ENCODE results near the gene OPTN. TPM values are rescaled to one million over a fixed set of nuclear protein-coding genes. Genes with fewer than 3 reads are reported as not detected.

OPTN gene
- polyA plus RNA-seq, 3 donors: 1.4 to 3.7 (median 2.6) TPM

- Mint-ChIP-seq H3K27ac (peak overlapping the region in 1 of 7 donors; percentile 23), H3K9me3 (peaks cover 0 to 15% (median 2%) of the 10 kb centered on the region in 7 donors), H3K27me3 (ENCODE audit: low read depth in 3 of 3) (peaks cover 37 to 63% (median 48%) of the 10 kb centered on the region in 3 donors), H3K4me1 (peaks cover 32% of the 10 kb centered on the region), H3K36me3 (peaks cover 0 to 8% of the 10 kb centered on the region in 2 donors), H3K4me3 (peak overlapping the region in 1 of 2 donors; percentile 73)
- TF ChIP-seq CTCF (IDR thresholded peaks at IDR 0.05): no peak
- intact Hi-C loops (cut with micrococcal nuclease): no loop called here
- 93% methylated on average over 9 of the region's 12 CpGs for WGBS (ENCODE audit: insufficient coverage)
- Histone ChIP-seq H4K20me1 (ENCODE audit: insufficient read depth, low read length) (no peaks in the 10 kb centered on the region), H3K36me3 (replicated peaks in 1 of 2; ENCODE audit: control insufficient read depth in 1 of 2, insufficient read depth in 2 of 2, low read length in 2 of 2) (no peaks in the 10 kb centered on the region), H3K9me3 (replicated peaks in 1 of 2; ENCODE audit: control insufficient read depth in 1 of 2, insufficient read depth in 1 of 2, low read length in 2 of 2) (peaks cover 0 to 4% of the 10 kb centered on the region in 2 donors), H3K79me2 (ENCODE audit: insufficient read depth, low read length) (no peaks in the 10 kb centered on the region), H3K9ac (ENCODE audit: insufficient read depth, low read length, poor library complexity, severe bottlenecking) (no peak overlapping the region), H3K4me1 (ENCODE audit: control insufficient read depth in 1 of 2, insufficient read depth in 2 of 2, low read length in 2 of 2) (peaks cover 17% of the 10 kb centered on the region in 2 donors), H2AFZ (ENCODE audit: insufficient read depth, low read depth, low read length, poor library complexity, severe bottlenecking) (no peak overlapping the region), H3K4me2 (replicated peaks; ENCODE audit: extremely low read depth, low read length, poor library complexity, severe bottlenecking) (no peak overlapping the region), H3K4me3 (replicated peaks in 1 of 3; ENCODE audit: low read depth in 2 of 3, low read length in 3 of 3) (no peak overlapping the region), H3K27ac (ENCODE audit: low read depth in 1 of 2, low read length in 2 of 2) (no peak overlapping the region), H3K27me3 (ENCODE audit: control insufficient read depth in 2 of 2, insufficient read depth in 2 of 2, low read length in 2 of 2) (peaks cover 37 to 41% of the 10 kb centered on the region in 2 donors)
- no peak for DNase-seq
Observed at GRCh38 chr10:13115832-13116803, 16.2 kb downstream of the OPTN start.

GRCh38 chr10:13117841-13118783, 18.1 kb downstream of the OPTN start:
- H3K27ac ChIP-seq (ENCODE audit: low read depth in 1 of 2, low read length in 2 of 2): no peak overlapping the region
- H3K27ac Mint-ChIP-seq: peak overlapping the region in 6 of 7 donors; percentile 23 to 83 (median 46)
- peaks cover 0 to 4% of the 10 kb centered on the region in 2 donors for H3K9me3 ChIP-seq (replicated peaks in 1 of 2; ENCODE audit: control insufficient read depth in 1 of 2, insufficient read depth in 1 of 2, low read length in 2 of 2)
- peak overlapping the region in 1 of 3 experiments; percentile 43 for H3K4me3 ChIP-seq (replicated peaks in 1 of 3; ENCODE audit: low read depth in 2 of 3, low read length in 3 of 3)
- H3K4me1 Mint-ChIP-seq: peaks cover 34% of the 10 kb centered on the region
- H3K4me1 ChIP-seq (ENCODE audit: control insufficient read depth in 1 of 2, insufficient read depth in 2 of 2, low read length in 2 of 2): peaks cover 17% of the 10 kb centered on the region in 2 donors
- peaks cover 6 to 21% of the 10 kb centered on the region in 2 donors for H3K36me3 Mint-ChIP-seq
- peaks cover 0 to 15% (median 2%) of the 10 kb centered on the region in 7 donors for H3K9me3 Mint-ChIP-seq
- no CpG with 5 or more reads among the region's 14 CpGs for WGBS (ENCODE audit: insufficient coverage)
- no peak for TF ChIP-seq CTCF (IDR thresholded peaks at IDR 0.05)
- H3K79me2 ChIP-seq (ENCODE audit: insufficient read depth, low read length): no peaks in the 10 kb centered on the region
- H3K27me3 Mint-ChIP-seq (ENCODE audit: low read depth in 3 of 3): peaks cover 39 to 73% (median 62%) of the 10 kb centered on the region in 3 donors
- H3K9ac ChIP-seq (ENCODE audit: insufficient read depth, low read length, poor library complexity, severe bottlenecking): no peak overlapping the region
- no peaks in the 10 kb centered on the region for H3K36me3 ChIP-seq (replicated peaks in 1 of 2; ENCODE audit: control insufficient read depth in 1 of 2, insufficient read depth in 2 of 2, low read length in 2 of 2)
- H4K20me1 ChIP-seq (ENCODE audit: insufficient read depth, low read length): no peaks in the 10 kb centered on the region
- peak overlapping the region in 1 of 2 donors; percentile 76 for H3K4me3 Mint-ChIP-seq
- peaks cover 42 to 54% of the 10 kb centered on the region in 2 donors for H3K27me3 ChIP-seq (ENCODE audit: control insufficient read depth in 2 of 2, insufficient read depth in 2 of 2, low read length in 2 of 2)
- no peak overlapping the region for H2AFZ ChIP-seq (ENCODE audit: insufficient read depth, low read depth, low read length, poor library complexity, severe bottlenecking)
- H3K4me2 ChIP-seq (replicated peaks; ENCODE audit: extremely low read depth, low read length, poor library complexity, severe bottlenecking): peak overlapping the region; percentile 53
- peak; percentile 32 to 58 (median 36) for DNase-seq
- intact Hi-C loops (cut with micrococcal nuclease): no loop called here
